ENCODE measurements around the gene DAB2. TPM values are rescaled to one million over a fixed set of nuclear protein-coding genes. Genes with fewer than 3 reads are reported as not detected.
"Not testable (repeated sequence)": the region's sequence is repeated elsewhere in the genome, so short reads cannot be mapped to it uniquely, and the experiment has no call there.

The DAB2 gene
- total RNA-seq, 2 donors from 2014 or later, result 12.3 to 23.8 TPM

DNA sequence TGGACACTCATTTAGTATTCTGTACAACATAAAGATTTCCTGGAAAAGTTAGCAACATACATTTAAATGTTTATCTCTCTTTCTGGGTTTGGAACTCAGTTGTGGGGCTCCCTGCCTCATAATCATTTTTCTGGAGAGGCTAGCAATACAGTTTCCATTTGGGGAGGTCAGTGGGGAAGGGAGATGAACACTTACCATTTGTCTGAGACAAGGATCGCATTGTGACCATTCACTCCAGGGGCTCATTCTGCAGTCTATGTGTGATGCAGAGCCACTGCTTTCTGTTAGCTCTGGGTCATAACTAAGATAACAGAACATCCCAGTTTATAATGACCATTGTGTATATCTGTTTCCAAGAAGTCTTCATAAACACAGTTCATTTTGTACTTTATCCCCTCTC, 82.9 kb downstream of the DAB2 start:
- Histone ChIP-seq H3K27me3 (ENCODE audit: control insufficient read depth, insufficient read depth, low read length, poor library complexity, severe bottlenecking) (no peaks in the 10 kb centered on the region), H3K27ac (ENCODE audit: low read depth, low read length) (no peak overlapping the region), H3K9ac (ENCODE audit: extremely low read depth, low read length, poor library complexity, severe bottlenecking) (no peak overlapping the region), H3K9me3 (ENCODE audit: control insufficient read depth, low read length) (no peaks in the 10 kb centered on the region), H3K36me3 (ENCODE audit: control insufficient read depth, insufficient read depth, low read length) (no peaks in the 10 kb centered on the region), H3K4me3 (ENCODE audit: low read length) (no peak overlapping the region), H3K4me1 (ENCODE audit: control insufficient read depth, insufficient read depth, low read length) (no peaks in the 10 kb centered on the region)
- H3K4me1 Mint-ChIP-seq, result no peaks in the 10 kb centered on the region
- H3K27ac Mint-ChIP-seq, result no peak overlapping the region
- H3K27me3 Mint-ChIP-seq (ENCODE audit: insufficient read depth), result no peaks in the 10 kb centered on the region
- TF ChIP-seq CTCF (conservative IDR thresholded peaks at IDR 0.05), result no peak
- no peak overlapping the region for H3K4me3 Mint-ChIP-seq
- peaks cover 10% of the 10 kb centered on the region for H3K9me3 Mint-ChIP-seq
- no peaks in the 10 kb centered on the region for H3K36me3 Mint-ChIP-seq (ENCODE audit: low read depth)
- no peak for DNase-seq
- 83 to 100% methylated on average over 1 of the region's 1 CpG for WGBS, 2 experiments (ENCODE audit: insufficient coverage in 1 of 2, insufficient read length in 1 of 2)

DNA sequence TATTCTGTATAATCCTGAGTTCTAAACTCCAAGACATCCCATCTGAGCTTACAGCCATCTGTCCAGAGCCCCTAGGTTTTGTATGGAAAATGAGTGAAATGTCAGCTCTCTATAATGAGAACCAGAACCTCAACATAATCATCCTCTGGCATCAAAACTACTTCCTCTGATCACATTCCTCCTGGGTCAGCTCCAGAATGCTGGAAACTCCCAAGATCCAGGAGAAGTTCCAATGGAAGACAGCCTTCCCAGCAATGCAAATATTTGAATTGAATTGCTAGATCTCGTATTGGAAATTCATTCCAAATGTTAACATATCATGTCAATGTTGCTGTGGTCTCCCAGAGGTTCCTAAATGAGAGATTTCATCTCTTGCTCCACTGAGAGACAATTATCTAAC, 84.3 kb downstream of the DAB2 start:
- no peaks in the 10 kb centered on the region for H3K27me3 Mint-ChIP-seq (ENCODE audit: insufficient read depth)
- WGBS, 2 experiments (ENCODE audit: insufficient coverage in 1 of 2, insufficient read length in 1 of 2), result 82 to 100% methylated on average over 1 of the region's 1 CpG
- TF ChIP-seq CTCF (conservative IDR thresholded peaks at IDR 0.05), result no peak

GRCh38 chr5:39337252-39337915, 87.4 kb downstream of the DAB2 start:
- Mint-ChIP-seq H3K4me1 (no peaks in the 10 kb centered on the region), H3K27me3 (ENCODE audit: insufficient read depth) (no peaks in the 10 kb centered on the region), H3K36me3 (ENCODE audit: low read depth) (no peaks in the 10 kb centered on the region), H3K27ac (no peak overlapping the region), H3K4me3 (no peak overlapping the region), H3K9me3 (peaks cover 20% of the 10 kb centered on the region)
- H3K36me3 ChIP-seq (ENCODE audit: control insufficient read depth, insufficient read depth, low read length), result no peaks in the 10 kb centered on the region
- no peaks in the 10 kb centered on the region for H3K9me3 ChIP-seq (ENCODE audit: control insufficient read depth, low read length)
- no peaks in the 10 kb centered on the region for H3K4me1 ChIP-seq (ENCODE audit: control insufficient read depth, insufficient read depth, low read length)
- H3K4me3 ChIP-seq (ENCODE audit: low read length), result no peak overlapping the region
- WGBS, 2 experiments (ENCODE audit: insufficient coverage in 1 of 2, insufficient read length in 1 of 2), result 83% methylated on average over 1 of the region's 1 CpG; no CpG with 5 or more reads in 1 of the 2 experiments
- H3K9ac ChIP-seq (ENCODE audit: extremely low read depth, low read length, poor library complexity, severe bottlenecking), result no peak overlapping the region
- H3K27me3 ChIP-seq (ENCODE audit: control insufficient read depth, insufficient read depth, low read length, poor library complexity, severe bottlenecking), result no peaks in the 10 kb centered on the region
- DNase-seq, result no peak
- TF ChIP-seq CTCF (conservative IDR thresholded peaks at IDR 0.05), result no peak
- H3K27ac ChIP-seq (ENCODE audit: low read depth, low read length), result no peak overlapping the region

More for the DNA sequence above, 84.3 kb downstream of the DAB2 start:
- Histone ChIP-seq H3K9me3 (ENCODE audit: control insufficient read depth, low read length) (no peaks in the 10 kb centered on the region), H3K9ac (ENCODE audit: extremely low read depth, low read length, poor library complexity, severe bottlenecking) (no peak overlapping the region), H3K4me1 (ENCODE audit: control insufficient read depth, insufficient read depth, low read length) (no peaks in the 10 kb centered on the region), H3K4me3 (ENCODE audit: low read length) (no peak overlapping the region), H3K36me3 (ENCODE audit: control insufficient read depth, insufficient read depth, low read length) (no peaks in the 10 kb centered on the region), H3K27me3 (ENCODE audit: control insufficient read depth, insufficient read depth, low read length, poor library complexity, severe bottlenecking) (no peaks in the 10 kb centered on the region), H3K27ac (ENCODE audit: low read depth, low read length) (no peak overlapping the region)
- no peak overlapping the region for H3K4me3 Mint-ChIP-seq
- no peaks in the 10 kb centered on the region for H3K4me1 Mint-ChIP-seq
- H3K27ac Mint-ChIP-seq, result no peak overlapping the region
- H3K9me3 Mint-ChIP-seq, result peaks cover 11% of the 10 kb centered on the region
- no peaks in the 10 kb centered on the region for H3K36me3 Mint-ChIP-seq (ENCODE audit: low read depth)
- DNase-seq, result no peak

GRCh38 chr5:39334296-39334695, 90.5 kb downstream of the DAB2 start:
- not testable (repeated sequence) for H3K36me3 ChIP-seq (ENCODE audit: control insufficient read depth, insufficient read depth, low read length); H3K27ac ChIP-seq (ENCODE audit: low read depth, low read length); H3K27ac Mint-ChIP-seq; H3K4me3 Mint-ChIP-seq; H3K4me1 ChIP-seq (ENCODE audit: control insufficient read depth, insufficient read depth, low read length); H3K9ac ChIP-seq (ENCODE audit: extremely low read depth, low read length, poor library complexity, severe bottlenecking); H3K27me3 ChIP-seq (ENCODE audit: control insufficient read depth, insufficient read depth, low read length, poor library complexity, severe bottlenecking); DNase-seq; H3K9me3 ChIP-seq (ENCODE audit: control insufficient read depth, low read length); H3K36me3 Mint-ChIP-seq (ENCODE audit: low read depth); H3K4me1 Mint-ChIP-seq; H3K27me3 Mint-ChIP-seq (ENCODE audit: insufficient read depth); H3K4me3 ChIP-seq (ENCODE audit: low read length)
- peaks cover 23% of the 10 kb centered on the region for H3K9me3 Mint-ChIP-seq
- 89% methylated on average over 22 of the region's 27 CpGs; no CpG with 5 or more reads in 1 of the 2 experiments for WGBS, 2 experiments (ENCODE audit: insufficient coverage in 1 of 2, insufficient read length in 1 of 2)
